D341Med (cell line): ENCODE results near the gene DMBT1.

ENCODE experiments used
- DNase-seq: peaks from one replicate; pipeline ENCODE4 v3.0.0; 2012; ENCODE audit warnings: low spot score

Gene DMBT1

GRCh38 chr10:122560279-122560804 is at the start of gene DMBT1:
TSS of gene DMBT1 (plus strand) at chr10:122560754. CDS start at chr10:122560771, 17 bp downstream.
- no peak for DNase-seq

GRCh38 chr10:122513053-122513452 is 47.5 kb upstream of the DMBT1 start:
- DNase-seq = no peak

- DNase-seq = no peak
Observed at GRCh38 chr10:122514045-122514840, 46.3 kb upstream of the DMBT1 start.

GRCh38 chr10:122515022-122515424 is 45.5 kb upstream of the DMBT1 start:
- no peak for DNase-seq

- DNase-seq = no peak
Observed at GRCh38 chr10:122515588-122516231, 44.8 kb upstream of the DMBT1 start.

- no peak for DNase-seq
Observed at GRCh38 chr10:122516734-122517133, 43.8 kb upstream of the DMBT1 start.

GRCh38 chr10:122519144-122519543 is 41.4 kb upstream of the DMBT1 start:
- DNase-seq = no peak

- no peak for DNase-seq
Observed at GRCh38 chr10:122519873-122520272, 40.7 kb upstream of the DMBT1 start.

GRCh38 chr10:122521011-122521410 is 39.5 kb upstream of the DMBT1 start:
- no peak for DNase-seq

GRCh38 chr10:122524811-122525210 is 35.7 kb upstream of the DMBT1 start:
- no peak for DNase-seq

- no peak for DNase-seq
Observed at GRCh38 chr10:122525788-122526187, 34.8 kb upstream of the DMBT1 start.

GRCh38 chr10:122526892-122527291 is 33.7 kb upstream of the DMBT1 start:
- DNase-seq = no peak

GRCh38 chr10:122530177-122530576 is 30.4 kb upstream of the DMBT1 start:
- no peak for DNase-seq

GRCh38 chr10:122531261-122531660 is 29.3 kb upstream of the DMBT1 start:
- no peak for DNase-seq

GRCh38 chr10:122531939-122532338 is 28.6 kb upstream of the DMBT1 start:
- no peak for DNase-seq

GRCh38 chr10:122532601-122533296 is 27.8 kb upstream of the DMBT1 start:
- DNase-seq = no peak

- no peak for DNase-seq
Observed at GRCh38 chr10:122537545-122537944, 23.0 kb upstream of the DMBT1 start.

- no peak for DNase-seq
Observed at GRCh38 chr10:122541541-122542002, 19.0 kb upstream of the DMBT1 start.

GRCh38 chr10:122543676-122544445 is 16.7 kb upstream of the DMBT1 start:
- DNase-seq = no peak

GRCh38 chr10:122544493-122544892 is 16.1 kb upstream of the DMBT1 start:
- DNase-seq = no peak

- DNase-seq = no peak
Observed at GRCh38 chr10:122546242-122546641, 14.3 kb upstream of the DMBT1 start.
